ENCODE data around the gene UROC1. TPM values are rescaled to one million over a fixed set of nuclear protein-coding genes. Genes with fewer than 3 reads are reported as not detected.

Gene UROC1
- total and polyA plus RNA-seq, 9 of the 15 experiments (the other 6 are each of a cell fraction or from before 2014, with no cell fraction given) = not detected

GRCh38 chr3:126488886-126489569 lies 28.5 kb downstream of the UROC1 start:
- ChIA-PET CTCF (ENCODE audit: low intra/inter-chr PET ratio) (no interaction called here), POLR2A (no interaction called here)
- Histone ChIP-seq H2AFZ (ENCODE audit: low read depth, low read length) (no peak overlapping the region), H3K27ac (ENCODE audit: extremely low read depth, low read depth, low read length) (no peak overlapping the region), H3K79me2 (ENCODE audit: control insufficient read depth, insufficient read depth, low read length) (no peaks in the 10 kb centered on the region), H3K4me3 (no peak overlapping the region), H4K20me1 (replicated peaks; ENCODE audit: control insufficient read depth, insufficient read depth, low read length) (no peaks in the 10 kb centered on the region), H3K9me1 (ENCODE audit: control insufficient read depth, insufficient read depth, low read length) (no peaks in the 10 kb centered on the region), H3K4me1 (replicated peaks in 1 of 2; ENCODE audit: control insufficient read depth in 2 of 2, insufficient read depth in 2 of 2, low read length in 2 of 2) (no peaks in the 10 kb centered on the region; a peak in 1 of 5 replicates), H3K4me2 (ENCODE audit: insufficient read depth, low read length) (no peak overlapping the region), H3K9ac (ENCODE audit: insufficient read depth in 1 of 2, low read depth in 2 of 2, low read length in 2 of 2) (no peak overlapping the region), H3K27me3 (ENCODE audit: control insufficient read depth in 2 of 2, insufficient read depth in 2 of 2, low read length in 2 of 2) (peaks cover 10 to 44% of the 10 kb centered on the region in 2 experiments; a peak in 4 of 5 replicates), H3K9me3 (replicated peaks; ENCODE audit: control insufficient read depth, insufficient read depth, low read depth, low read length) (no peaks in the 10 kb centered on the region), H3K36me3 (ENCODE audit: control insufficient read depth, insufficient read depth, low read length) (no peaks in the 10 kb centered on the region)
- DNase-seq (ENCODE audit: extremely low read depth in 1 of 4, low spot score in 3 of 4) (no peak), FAIRE-seq (no peak), ATAC-seq (no peak)
- BruUV-seq (replicated peaks) = no TSS peak
- WGBS (ENCODE audit: insufficient coverage, low coverage, missing lambda C conversion rate) = 5% methylated on average over 16 of the region's 16 CpGs
- in situ Hi-C loops (cut with MboI) = no loop called here
- intact Hi-C loops (cut with micrococcal nuclease) = no loop called here
- TF ChIP-seq PTBP1 (IDR thresholded peaks at IDR 0.05; ENCODE audit: low read depth, low read length) = no peak
- no peak for TF ChIP-seq PTRF (tag; IDR thresholded peaks at IDR 0.05)
- TF ChIP-seq ZNF696 (CRISPR knock-in tag; conservative IDR thresholded peaks at IDR 0.05) = no peak

GRCh38 chr3:126488185-126488584 lies 29.4 kb downstream of the UROC1 start:
- H3K4me1 ChIP-seq (replicated peaks in 1 of 2; ENCODE audit: control insufficient read depth in 2 of 2, insufficient read depth in 2 of 2, low read length in 2 of 2) = no peaks in the 10 kb centered on the region; a peak in 1 of 5 replicates
- no peak for DNase-seq (ENCODE audit: extremely low read depth in 1 of 4, low spot score in 3 of 4)
- no peak overlapping the region for H3K27ac ChIP-seq (ENCODE audit: extremely low read depth, low read depth, low read length)
- ATAC-seq = peak; percentile 56
- 40% methylated on average over 14 of the region's 14 CpGs for WGBS (ENCODE audit: insufficient coverage, low coverage, missing lambda C conversion rate)
- intact Hi-C loops (cut with micrococcal nuclease) = no loop called here
- H3K4me3 ChIP-seq = no peak overlapping the region
- FAIRE-seq = no peak
- POLR2A ChIA-PET = no interaction called here
- CTCF ChIA-PET (ENCODE audit: low intra/inter-chr PET ratio) = no interaction called here
- no peak overlapping the region for H2AFZ ChIP-seq (ENCODE audit: low read depth, low read length)
- H3K4me2 ChIP-seq (ENCODE audit: insufficient read depth, low read length) = no peak overlapping the region
- H4K20me1 ChIP-seq (replicated peaks; ENCODE audit: control insufficient read depth, insufficient read depth, low read length) = no peaks in the 10 kb centered on the region
- H3K27me3 ChIP-seq (ENCODE audit: control insufficient read depth in 2 of 2, insufficient read depth in 2 of 2, low read length in 2 of 2) = peaks cover 10 to 45% of the 10 kb centered on the region in 2 experiments; a peak in 4 of 5 replicates
- H3K9ac ChIP-seq (ENCODE audit: insufficient read depth in 1 of 2, low read depth in 2 of 2, low read length in 2 of 2) = no peak overlapping the region
- no TSS peak for BruUV-seq (replicated peaks)
- H3K9me1 ChIP-seq (ENCODE audit: control insufficient read depth, insufficient read depth, low read length) = no peaks in the 10 kb centered on the region
- TF ChIP-seq CTCF (IDR thresholded peaks at IDR 0.05 in 2 of 3, conservative IDR thresholded peaks at IDR 0.05 in 1 of 3; ENCODE audit: insufficient read depth in 2 of 3, low read depth in 1 of 3, low read length in 3 of 3) (0 out of 6 replicates have a peak, but pooled peaks of 2 of the 3 experiments have one; percentile 11 to 15), ZNF77 (CRISPR knock-in tag; IDR thresholded peaks at IDR 0.05) (no peak)
- H3K79me2 ChIP-seq (ENCODE audit: control insufficient read depth, insufficient read depth, low read length) = no peaks in the 10 kb centered on the region
- H3K9me3 ChIP-seq (replicated peaks; ENCODE audit: control insufficient read depth, insufficient read depth, low read depth, low read length) = no peaks in the 10 kb centered on the region
- H3K36me3 ChIP-seq (ENCODE audit: control insufficient read depth, insufficient read depth, low read length) = no peaks in the 10 kb centered on the region
- in situ Hi-C loops (cut with MboI) = no loop called here
